Astrocyte (in vitro differentiated cells and primary cell): ENCODE results near the gene UST.

Source experiments
- EZH2 ChIP-seq: IDR thresholded peaks from 2 replicates; pipeline ENCODE4 v1.6.1; 2012; ENCODE audit warnings: mild to moderate bottlenecking, low read length, inconsistent platforms; ENCODE audit not compliant: insufficient read depth
- TF ChIP-seq, protein P1 (sequence below): IDR thresholded peaks from 2 replicates; pipeline ENCODE4 v1.5.1; 2011; ENCODE audit warnings: low read depth, mild to moderate bottlenecking, inconsistent platforms, low read length, moderate library complexity; ENCODE audit not compliant: insufficient read depth

DNA sequence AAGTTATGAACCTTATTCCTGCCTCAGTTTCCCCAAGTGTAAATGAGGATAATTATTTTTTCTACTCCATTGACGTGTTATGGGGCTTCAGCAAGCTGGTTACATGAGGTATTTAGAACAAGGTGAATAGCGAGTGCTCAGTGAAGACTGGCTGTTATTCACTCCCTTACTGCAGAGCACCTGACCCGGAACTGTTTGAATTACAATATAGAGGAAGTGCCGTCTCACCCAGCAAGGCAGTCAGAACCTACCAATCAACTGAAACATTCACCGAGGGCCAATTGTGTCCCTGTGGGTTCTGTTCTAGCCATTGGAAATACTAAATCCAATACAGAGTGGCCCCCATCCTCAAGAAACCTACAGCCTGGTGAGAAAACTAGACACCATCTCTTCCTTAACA is 216.9 kb downstream of the UST start:
- TF ChIP-seq, protein P1, sequence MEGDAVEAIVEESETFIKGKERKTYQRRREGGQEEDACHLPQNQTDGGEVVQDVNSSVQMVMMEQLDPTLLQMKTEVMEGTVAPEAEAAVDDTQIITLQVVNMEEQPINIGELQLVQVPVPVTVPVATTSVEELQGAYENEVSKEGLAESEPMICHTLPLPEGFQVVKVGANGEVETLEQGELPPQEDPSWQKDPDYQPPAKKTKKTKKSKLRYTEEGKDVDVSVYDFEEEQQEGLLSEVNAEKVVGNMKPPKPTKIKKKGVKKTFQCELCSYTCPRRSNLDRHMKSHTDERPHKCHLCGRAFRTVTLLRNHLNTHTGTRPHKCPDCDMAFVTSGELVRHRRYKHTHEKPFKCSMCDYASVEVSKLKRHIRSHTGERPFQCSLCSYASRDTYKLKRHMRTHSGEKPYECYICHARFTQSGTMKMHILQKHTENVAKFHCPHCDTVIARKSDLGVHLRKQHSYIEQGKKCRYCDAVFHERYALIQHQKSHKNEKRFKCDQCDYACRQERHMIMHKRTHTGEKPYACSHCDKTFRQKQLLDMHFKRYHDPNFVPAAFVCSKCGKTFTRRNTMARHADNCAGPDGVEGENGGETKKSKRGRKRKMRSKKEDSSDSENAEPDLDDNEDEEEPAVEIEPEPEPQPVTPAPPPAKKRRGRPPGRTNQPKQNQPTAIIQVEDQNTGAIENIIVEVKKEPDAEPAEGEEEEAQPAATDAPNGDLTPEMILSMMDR, result no peak
- no peak for TF ChIP-seq EZH2
